H1 (cell line): Measurements from ENCODE around the gene NANOS2. TPM values are rescaled to one million over a fixed set of nuclear protein-coding genes. Genes with fewer than 3 reads are reported as not detected.

Experiments
- BRCA1 ChIP-seq: IDR thresholded peaks from 2 replicates; pipeline ENCODE4 v1.6.1; 2012; ENCODE audit warnings: low read depth, low read length, improper control_type of control experiment
- CBX8 ChIP-seq: fragments of 300-800, 300-1000 bp; sonication (generic); IDR thresholded peaks from 2 replicates; pipeline ENCODE4 v1.7.1; 2016; ENCODE audit warnings: low read depth, low read length, borderline replicate concordance
- RFX5 ChIP-seq: IDR thresholded peaks from 2 replicates; pipeline ENCODE4 v1.6.1; 2011; ENCODE audit warnings: low read depth, low read length, improper control_type of control experiment, borderline replicate concordance
- RXRA ChIP-seq: IDR thresholded peaks from 2 replicates; pipeline ENCODE4 v1.6.1; 2011; ENCODE audit warnings: low read depth, mild to moderate bottlenecking, low read length, moderate library complexity; ENCODE audit not compliant: insufficient read depth
- TAF7 ChIP-seq: optimal IDR thresholded peaks from 2 replicates; pipeline ENCODE3; 2011; ENCODE audit warnings: low read depth, mild to moderate bottlenecking, inconsistent platforms, low read length, moderate library complexity, borderline replicate concordance
- polyA plus RNA-seq, 7 experiments: library from polyadenylated mRNA; depleted of rRNA in 3 of 7; stranded (reverse) in 5 of 7; unstranded in 2 of 7; fragments of >200 nt in 5 of 7; fragments of 200-250 nt in 2 of 7; gene quantifications; 1 replicate in 5 of 7; 2 replicates in 1 of 7; 4 replicates in 1 of 7; pipeline versions ENCODE4 v1.2.1 to v1.2.3, GENCODE V29; 2011 to 2013; ENCODE audit warnings: missing spikeins in 2 of 7, mixed read lengths in 2 of 7
- total RNA-seq: library from RNA; stranded (reverse); fragmentation: NEBNext Ultra II Directional; extraction: Animal tissue kit (Norgen Biotek cat#: 25700); gene quantifications from 2 replicates; pipeline ENCODE4 v1.2.1, GENCODE V29; 2021
- TF ChIP-seq, protein P1 (sequence below): fragments of 300-600 bp; sonication (generic); IDR thresholded peaks from 2 replicates; pipeline ENCODE4 v1.7.1; 2012; ENCODE audit warnings: low read length, moderate library complexity, mild to moderate bottlenecking, inconsistent platforms; ENCODE audit not compliant: insufficient replicate concordance

NANOS2 gene
- total and polyA plus RNA-seq, 2 of the 8 experiments (the other 6 are each of a cell fraction or from before 2014, with no cell fraction given) = 0.20 TPM; not detected in 1

DNA sequence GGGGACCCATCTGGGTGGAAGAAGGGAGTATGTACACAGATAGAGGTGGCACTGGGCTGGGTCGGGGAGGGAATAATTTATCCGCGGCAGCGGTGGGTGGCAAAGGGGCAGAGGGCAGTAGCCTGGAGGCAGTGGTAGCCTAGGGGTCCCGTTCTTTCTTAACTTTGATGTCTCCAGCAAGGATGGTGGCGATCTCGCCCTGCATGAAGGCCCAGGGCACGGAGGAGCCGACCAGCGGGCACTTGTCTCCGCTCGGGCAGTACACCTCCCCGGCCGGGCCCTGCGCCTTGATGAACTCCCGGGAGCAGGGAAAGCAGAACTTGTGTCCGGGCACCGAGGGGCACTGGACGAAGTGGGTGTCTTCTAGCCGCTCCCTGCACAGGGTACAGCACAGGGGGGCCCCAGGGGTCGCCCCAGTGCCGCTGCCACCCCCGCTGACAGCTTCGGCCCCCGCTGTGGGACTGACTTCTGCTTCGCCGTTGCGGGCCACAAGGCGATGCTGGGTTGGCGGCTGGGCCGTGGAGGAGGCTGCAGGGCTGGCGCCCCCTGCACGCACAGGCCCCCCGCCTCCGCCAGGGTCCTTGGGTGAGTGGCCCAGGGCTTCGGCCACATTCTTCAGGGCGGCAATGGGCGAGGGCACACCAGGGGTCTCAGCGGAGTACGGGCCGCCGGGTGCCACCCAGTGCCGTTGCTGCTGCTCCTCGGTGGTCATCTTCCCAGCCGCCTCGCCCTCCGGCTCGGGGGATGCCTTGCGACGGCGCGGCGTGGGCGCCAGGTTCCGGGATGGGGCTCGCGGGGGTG, 30.5 kb downstream of the NANOS2 start (continued):
- TF ChIP-seq RXRA (no peak), RFX5 (no peak), TAF7 (no peak), BRCA1 (no peak), CBX8 (no peak)
- TF ChIP-seq, protein P1, sequence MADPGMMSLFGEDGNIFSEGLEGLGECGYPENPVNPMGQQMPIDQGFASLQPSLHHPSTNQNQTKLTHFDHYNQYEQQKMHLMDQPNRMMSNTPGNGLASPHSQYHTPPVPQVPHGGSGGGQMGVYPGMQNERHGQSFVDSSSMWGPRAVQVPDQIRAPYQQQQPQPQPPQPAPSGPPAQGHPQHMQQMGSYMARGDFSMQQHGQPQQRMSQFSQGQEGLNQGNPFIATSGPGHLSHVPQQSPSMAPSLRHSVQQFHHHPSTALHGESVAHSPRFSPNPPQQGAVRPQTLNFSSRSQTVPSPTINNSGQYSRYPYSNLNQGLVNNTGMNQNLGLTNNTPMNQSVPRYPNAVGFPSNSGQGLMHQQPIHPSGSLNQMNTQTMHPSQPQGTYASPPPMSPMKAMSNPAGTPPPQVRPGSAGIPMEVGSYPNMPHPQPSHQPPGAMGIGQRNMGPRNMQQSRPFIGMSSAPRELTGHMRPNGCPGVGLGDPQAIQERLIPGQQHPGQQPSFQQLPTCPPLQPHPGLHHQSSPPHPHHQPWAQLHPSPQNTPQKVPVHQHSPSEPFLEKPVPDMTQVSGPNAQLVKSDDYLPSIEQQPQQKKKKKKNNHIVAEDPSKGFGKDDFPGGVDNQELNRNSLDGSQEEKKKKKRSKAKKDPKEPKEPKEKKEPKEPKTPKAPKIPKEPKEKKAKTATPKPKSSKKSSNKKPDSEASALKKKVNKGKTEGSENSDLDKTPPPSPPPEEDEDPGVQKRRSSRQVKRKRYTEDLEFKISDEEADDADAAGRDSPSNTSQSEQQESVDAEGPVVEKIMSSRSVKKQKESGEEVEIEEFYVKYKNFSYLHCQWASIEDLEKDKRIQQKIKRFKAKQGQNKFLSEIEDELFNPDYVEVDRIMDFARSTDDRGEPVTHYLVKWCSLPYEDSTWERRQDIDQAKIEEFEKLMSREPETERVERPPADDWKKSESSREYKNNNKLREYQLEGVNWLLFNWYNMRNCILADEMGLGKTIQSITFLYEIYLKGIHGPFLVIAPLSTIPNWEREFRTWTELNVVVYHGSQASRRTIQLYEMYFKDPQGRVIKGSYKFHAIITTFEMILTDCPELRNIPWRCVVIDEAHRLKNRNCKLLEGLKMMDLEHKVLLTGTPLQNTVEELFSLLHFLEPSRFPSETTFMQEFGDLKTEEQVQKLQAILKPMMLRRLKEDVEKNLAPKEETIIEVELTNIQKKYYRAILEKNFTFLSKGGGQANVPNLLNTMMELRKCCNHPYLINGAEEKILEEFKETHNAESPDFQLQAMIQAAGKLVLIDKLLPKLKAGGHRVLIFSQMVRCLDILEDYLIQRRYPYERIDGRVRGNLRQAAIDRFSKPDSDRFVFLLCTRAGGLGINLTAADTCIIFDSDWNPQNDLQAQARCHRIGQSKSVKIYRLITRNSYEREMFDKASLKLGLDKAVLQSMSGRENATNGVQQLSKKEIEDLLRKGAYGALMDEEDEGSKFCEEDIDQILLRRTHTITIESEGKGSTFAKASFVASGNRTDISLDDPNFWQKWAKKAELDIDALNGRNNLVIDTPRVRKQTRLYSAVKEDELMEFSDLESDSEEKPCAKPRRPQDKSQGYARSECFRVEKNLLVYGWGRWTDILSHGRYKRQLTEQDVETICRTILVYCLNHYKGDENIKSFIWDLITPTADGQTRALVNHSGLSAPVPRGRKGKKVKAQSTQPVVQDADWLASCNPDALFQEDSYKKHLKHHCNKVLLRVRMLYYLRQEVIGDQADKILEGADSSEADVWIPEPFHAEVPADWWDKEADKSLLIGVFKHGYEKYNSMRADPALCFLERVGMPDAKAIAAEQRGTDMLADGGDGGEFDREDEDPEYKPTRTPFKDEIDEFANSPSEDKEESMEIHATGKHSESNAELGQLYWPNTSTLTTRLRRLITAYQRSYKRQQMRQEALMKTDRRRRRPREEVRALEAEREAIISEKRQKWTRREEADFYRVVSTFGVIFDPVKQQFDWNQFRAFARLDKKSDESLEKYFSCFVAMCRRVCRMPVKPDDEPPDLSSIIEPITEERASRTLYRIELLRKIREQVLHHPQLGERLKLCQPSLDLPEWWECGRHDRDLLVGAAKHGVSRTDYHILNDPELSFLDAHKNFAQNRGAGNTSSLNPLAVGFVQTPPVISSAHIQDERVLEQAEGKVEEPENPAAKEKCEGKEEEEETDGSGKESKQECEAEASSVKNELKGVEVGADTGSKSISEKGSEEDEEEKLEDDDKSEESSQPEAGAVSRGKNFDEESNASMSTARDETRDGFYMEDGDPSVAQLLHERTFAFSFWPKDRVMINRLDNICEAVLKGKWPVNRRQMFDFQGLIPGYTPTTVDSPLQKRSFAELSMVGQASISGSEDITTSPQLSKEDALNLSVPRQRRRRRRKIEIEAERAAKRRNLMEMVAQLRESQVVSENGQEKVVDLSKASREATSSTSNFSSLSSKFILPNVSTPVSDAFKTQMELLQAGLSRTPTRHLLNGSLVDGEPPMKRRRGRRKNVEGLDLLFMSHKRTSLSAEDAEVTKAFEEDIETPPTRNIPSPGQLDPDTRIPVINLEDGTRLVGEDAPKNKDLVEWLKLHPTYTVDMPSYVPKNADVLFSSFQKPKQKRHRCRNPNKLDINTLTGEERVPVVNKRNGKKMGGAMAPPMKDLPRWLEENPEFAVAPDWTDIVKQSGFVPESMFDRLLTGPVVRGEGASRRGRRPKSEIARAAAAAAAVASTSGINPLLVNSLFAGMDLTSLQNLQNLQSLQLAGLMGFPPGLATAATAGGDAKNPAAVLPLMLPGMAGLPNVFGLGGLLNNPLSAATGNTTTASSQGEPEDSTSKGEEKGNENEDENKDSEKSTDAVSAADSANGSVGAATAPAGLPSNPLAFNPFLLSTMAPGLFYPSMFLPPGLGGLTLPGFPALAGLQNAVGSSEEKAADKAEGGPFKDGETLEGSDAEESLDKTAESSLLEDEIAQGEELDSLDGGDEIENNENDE = no peak
